ENCODE results near the gene KLK7.

GRCh38 chr19:51010066-51010795 lies 26.5 kb upstream of the KLK7 start:
- TF ChIP-seq CTCF (IDR thresholded peaks at IDR 0.05), result no peak
- TF ChIP-seq POLR2A (IDR thresholded peaks at IDR 0.05), result no peak

Measured in esophagus squamous epithelium (tissue), 4 donors.